Measurements from ENCODE around the gene NPAS2. TPM values are rescaled to one million over a fixed set of nuclear protein-coding genes. Genes with fewer than 3 reads are reported as not detected.

The NPAS2 gene
- total and polyA plus RNA-seq, 2 of the 8 experiments (the other 6 are each of a cell fraction or from before 2014, with no cell fraction given): 1.8 to 1.9 TPM

GRCh38 chr2:100965596-100965995 is 145.7 kb downstream of the NPAS2 start (continued):
- TF ChIP-seq CHD7 (IDR thresholded peaks at IDR 0.05; ENCODE audit: insufficient replicate concordance, low read length) (no peak), ATF2 (IDR thresholded peaks at IDR 0.05; ENCODE audit: low read length) (no peak), TEAD4 (IDR thresholded peaks at IDR 0.05; ENCODE audit: low read depth, low read length) (no peak)

All from H1 (cell line).